Esophagus muscularis mucosa (tissue), 4 donors: ENCODE data around the gene FBH1. TPM values are rescaled to one million over a fixed set of nuclear protein-coding genes. Genes with fewer than 3 reads are reported as not detected.

Source experiments
- DNase-seq: peaks from one replicate; pipeline ENCODE4 v3.0.0-alpha.2; 2017; ENCODE audit errors: extremely low spot score
- H3K27ac ChIP-seq, 4 donors: fragments of 200-600 bp; sonication (generic); replicated peaks in 1 of 4; 1 replicate in 3 of 4; 2 replicates in 1 of 4; pipeline ENCODE4 v1.5.1; 2016 to 2019; ENCODE audit warnings: mild to moderate bottlenecking in 1 of 4
- H3K27me3 ChIP-seq, 4 donors: fragments of 200-600 bp; sonication (generic); one replicate each; pipeline versions ENCODE4 v1.5.1 to v1.6.0; 2016 to 2019
- H3K36me3 ChIP-seq, 4 donors: fragments of 200-600 bp; sonication (generic); one replicate each; pipeline ENCODE4 v1.5.1; 2016 to 2019
- H3K4me1 ChIP-seq, 4 donors: fragments of 200-600 bp; sonication (generic); one replicate each; pipeline ENCODE4 v1.5.1; 2016 to 2019
- H3K4me3 ChIP-seq, 4 donors: fragments of 200-600 bp; sonication (generic); 1 replicate in 2 of 4; 2 replicates in 2 of 4; pipeline ENCODE4 v1.5.1; 2016 to 2019; ENCODE audit warnings: mild to moderate bottlenecking in 4 of 4, moderate library complexity in 1 of 4
- H3K9me3 ChIP-seq, 4 donors: fragments of 200-600 bp; sonication (generic); 1 replicate in 3 of 4; 2 replicates in 1 of 4; pipeline ENCODE4 v1.5.1; 2016 to 2019
- EP300 ChIP-seq: sonication (generic); formaldehyde crosslinking; IDR thresholded peaks from one replicate; pipeline ENCODE4 v1.6.1; 2017; ENCODE audit warnings: antibody characterized with exemption
- POLR2A ChIP-seq: fragments of 450-650 bp; IDR thresholded peaks from one replicate; pipeline ENCODE4 v1.6.1; 2017; ENCODE audit warnings: antibody characterized with exemption, moderate library complexity, mild to moderate bottlenecking, low read depth
- POLR2AphosphoS5 ChIP-seq, 2 donors: sonication (generic); formaldehyde crosslinking; IDR thresholded peaks; one replicate each; pipeline ENCODE4 v1.6.1; 2017; ENCODE audit warnings: antibody characterized with exemption in 2 of 2
- WGBS: methylation state at CpG from one replicate; pipeline ENCODE4 v1.1.5; 2018; 5-methylcytosine and 5-hydroxymethylcytosine counted together
- intact Hi-C: fragments of 100-400 bp; cut with DNase I; formaldehyde crosslinking; loops from one replicate; pipeline ENCODE4 v1.15.1; 2023
- total RNA-seq, 4 donors: library from RNA; depleted of rRNA; stranded (reverse); fragments of >200 nt; gene quantifications; one replicate each; pipeline versions ENCODE4 v1.1.0 to v1.2.1, GENCODE V29; 2016
- TF ChIP-seq, protein P1 (sequence below), 3 experiments: fragments of 200-600 bp in 2 of 3; fragments of 450-650 bp in 1 of 3; sonication (generic) in 2 of 3; IDR thresholded peaks; one replicate each; pipeline ENCODE4 v1.5.1; 2017 to 2019; ENCODE audit warnings: antibody characterized with exemption in 3 of 3, mild to moderate bottlenecking in 2 of 3, moderate library complexity in 1 of 3

FBH1 gene
- total RNA-seq, 4 donors from 2014 or later, result 90.3 to 93.0 (median 92.3) TPM

DNA sequence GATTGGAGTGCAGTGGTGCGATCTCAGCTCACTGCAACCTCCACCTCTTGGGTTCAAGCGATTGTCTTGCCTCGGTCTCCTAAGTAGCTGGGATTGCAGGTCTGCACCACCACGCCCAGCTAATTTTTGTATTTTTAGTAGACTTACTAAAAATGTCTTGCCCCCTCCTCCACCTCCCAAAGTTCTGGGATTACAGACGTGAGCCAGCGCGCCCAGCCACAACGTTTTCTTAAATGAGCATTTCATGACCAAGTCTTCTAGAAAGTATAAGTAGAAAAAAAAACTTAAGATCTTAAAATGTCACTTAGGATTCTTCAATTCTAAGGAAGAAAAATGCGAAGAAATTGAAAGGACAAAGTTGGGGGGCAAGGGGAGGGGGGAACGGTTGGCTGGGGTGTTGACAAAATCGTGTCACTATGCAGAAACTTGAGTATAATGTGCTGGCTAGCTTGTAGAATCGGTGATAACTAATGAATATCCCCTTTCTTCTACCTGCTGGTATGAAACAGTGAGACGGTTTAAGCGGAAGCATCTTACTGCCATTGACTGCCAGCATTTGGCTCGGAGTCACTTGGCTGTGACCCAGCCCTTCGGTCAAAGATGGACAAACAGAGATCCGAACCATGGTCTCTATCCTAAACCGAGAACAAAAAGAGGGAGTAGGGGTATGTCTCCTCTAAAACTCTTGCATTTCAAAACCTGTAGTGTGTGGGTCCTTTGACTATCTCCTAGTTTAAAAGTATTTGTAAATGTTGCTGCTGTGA is 12.7 kb downstream of the FBH1 start:
- no peaks in the 10 kb centered on the region for H3K27me3 ChIP-seq
- intact Hi-C loops, result no loop called here
- no peak for DNase-seq
- TF ChIP-seq EP300 (no peak), POLR2A (no peak), POLR2AphosphoS5 (IDR thresholded peaks at IDR 0.05) (no peak)
- TF ChIP-seq, protein P1, sequence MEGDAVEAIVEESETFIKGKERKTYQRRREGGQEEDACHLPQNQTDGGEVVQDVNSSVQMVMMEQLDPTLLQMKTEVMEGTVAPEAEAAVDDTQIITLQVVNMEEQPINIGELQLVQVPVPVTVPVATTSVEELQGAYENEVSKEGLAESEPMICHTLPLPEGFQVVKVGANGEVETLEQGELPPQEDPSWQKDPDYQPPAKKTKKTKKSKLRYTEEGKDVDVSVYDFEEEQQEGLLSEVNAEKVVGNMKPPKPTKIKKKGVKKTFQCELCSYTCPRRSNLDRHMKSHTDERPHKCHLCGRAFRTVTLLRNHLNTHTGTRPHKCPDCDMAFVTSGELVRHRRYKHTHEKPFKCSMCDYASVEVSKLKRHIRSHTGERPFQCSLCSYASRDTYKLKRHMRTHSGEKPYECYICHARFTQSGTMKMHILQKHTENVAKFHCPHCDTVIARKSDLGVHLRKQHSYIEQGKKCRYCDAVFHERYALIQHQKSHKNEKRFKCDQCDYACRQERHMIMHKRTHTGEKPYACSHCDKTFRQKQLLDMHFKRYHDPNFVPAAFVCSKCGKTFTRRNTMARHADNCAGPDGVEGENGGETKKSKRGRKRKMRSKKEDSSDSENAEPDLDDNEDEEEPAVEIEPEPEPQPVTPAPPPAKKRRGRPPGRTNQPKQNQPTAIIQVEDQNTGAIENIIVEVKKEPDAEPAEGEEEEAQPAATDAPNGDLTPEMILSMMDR (IDR thresholded peaks at IDR 0.05), result no peak
- H3K36me3 ChIP-seq, result peaks cover 0 to 32% (median 12%) of the 10 kb centered on the region in 4 donors
- peaks cover 0 to 7% (median 3%) of the 10 kb centered on the region in 4 donors for H3K9me3 ChIP-seq
- WGBS, result 93% methylated on average over 18 of the region's 18 CpGs
- H3K4me3 ChIP-seq, result no peak overlapping the region
- no peak overlapping the region for H3K27ac ChIP-seq
- peaks cover 0 to 8% (median 2%) of the 10 kb centered on the region in 4 donors for H3K4me1 ChIP-seq

DNA sequence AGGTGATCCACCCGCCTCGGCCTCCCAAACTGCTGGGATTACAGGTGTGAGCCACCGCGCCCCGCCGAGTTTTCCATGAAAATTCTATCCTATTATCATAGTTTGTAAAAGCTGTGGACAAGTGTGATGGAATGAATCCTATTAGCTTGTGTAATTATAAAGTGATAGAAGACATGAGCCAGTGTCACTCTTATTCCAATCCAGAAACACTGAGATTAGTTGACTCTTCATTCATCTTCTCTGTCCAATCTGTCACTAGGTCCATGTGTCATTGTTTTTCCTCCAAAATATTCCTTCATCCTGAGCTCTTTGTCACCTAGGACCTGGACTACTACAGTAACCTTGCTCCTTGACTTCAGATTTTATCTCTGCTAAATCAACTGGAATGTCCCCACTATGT is 13.5 kb downstream of the FBH1 start:
- DNase-seq, result no peak
- TF ChIP-seq POLR2AphosphoS5 (IDR thresholded peaks at IDR 0.05) (no peak), POLR2A (no peak), EP300 (no peak)
- TF ChIP-seq, protein P1 (IDR thresholded peaks at IDR 0.05), result no peak
- Histone ChIP-seq H3K4me3 (no peak overlapping the region), H3K27ac (no peak overlapping the region), H3K27me3 (no peaks in the 10 kb centered on the region), H3K36me3 (peaks cover 0 to 28% (median 13%) of the 10 kb centered on the region in 4 donors), H3K4me1 (peaks cover 0 to 8% (median 2%) of the 10 kb centered on the region in 4 donors), H3K9me3 (no peaks in the 10 kb centered on the region)
- intact Hi-C loops, result no loop called here
- WGBS, result 100% methylated on average over 6 of the region's 6 CpGs

DNA sequence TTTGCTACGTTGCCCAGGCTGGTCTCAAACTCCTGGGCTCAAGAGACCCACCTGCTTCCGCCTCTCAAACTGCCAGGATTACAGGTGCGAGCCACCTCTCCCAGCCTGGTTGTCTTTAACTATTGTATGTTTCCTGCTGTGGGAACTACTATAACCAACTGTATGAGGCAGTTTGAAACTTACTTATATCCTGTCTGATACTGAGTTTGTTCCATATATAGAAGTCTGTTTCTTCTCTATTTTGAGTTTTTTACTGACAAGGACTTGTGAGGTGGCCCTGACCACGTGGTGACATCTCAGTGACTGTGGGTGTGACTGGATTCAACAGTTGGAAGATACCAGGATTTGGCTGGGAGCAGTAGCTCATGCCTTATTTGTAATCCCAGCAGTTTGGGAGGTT is 14.2 kb downstream of the FBH1 start:
- Histone ChIP-seq H3K4me3 (no peak overlapping the region), H3K27me3 (no peaks in the 10 kb centered on the region), H3K27ac (no peak overlapping the region), H3K9me3 (no peaks in the 10 kb centered on the region), H3K4me1 (peaks cover 0 to 8% (median 2%) of the 10 kb centered on the region in 4 donors), H3K36me3 (peaks cover 6 to 34% (median 19%) of the 10 kb centered on the region in 4 donors)
- DNase-seq, result no peak
- WGBS, result 74% methylated on average over 4 of the region's 4 CpGs
- TF ChIP-seq POLR2A (no peak), POLR2AphosphoS5 (IDR thresholded peaks at IDR 0.05) (no peak), EP300 (no peak)
- TF ChIP-seq, protein P1 (IDR thresholded peaks at IDR 0.05), result no peak
- intact Hi-C loops, result no loop called here

DNA sequence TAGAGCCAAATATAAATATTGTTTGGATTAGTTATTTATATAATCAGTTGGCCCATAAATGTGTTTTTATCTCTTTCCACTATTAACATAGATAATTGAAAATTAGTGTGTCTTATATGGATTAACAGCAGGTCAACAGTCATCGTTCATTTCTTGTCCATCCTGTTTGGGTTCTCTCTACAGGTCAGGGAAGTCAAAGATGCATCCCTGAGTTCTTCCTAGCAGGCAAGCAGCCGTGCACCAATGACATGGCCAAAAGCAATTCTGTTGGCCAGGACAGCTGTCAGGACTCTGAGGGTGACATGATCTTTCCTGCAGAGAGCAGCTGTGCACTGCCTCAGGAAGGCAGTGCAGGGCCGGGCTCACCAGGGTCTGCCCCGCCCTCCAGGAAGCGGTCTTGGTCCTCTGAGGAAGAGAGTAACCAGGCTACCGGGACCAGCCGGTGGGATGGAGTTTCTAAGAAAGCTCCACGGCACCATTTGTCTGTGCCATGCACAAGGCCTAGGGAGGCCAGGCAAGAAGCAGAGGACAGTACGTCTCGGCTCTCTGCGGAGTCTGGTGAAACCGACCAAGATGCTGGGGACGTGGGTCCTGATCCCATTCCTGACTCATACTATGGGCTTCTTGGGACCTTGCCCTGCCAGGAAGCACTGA is 15.9 kb downstream of the FBH1 start:
- 74% methylated on average over 12 of the region's 13 CpGs for WGBS
- Histone ChIP-seq H3K27ac (no peak overlapping the region), H3K9me3 (no peaks in the 10 kb centered on the region), H3K27me3 (no peaks in the 10 kb centered on the region), H3K4me3 (no peak overlapping the region), H3K36me3 (peaks cover 24 to 52% (median 37%) of the 10 kb centered on the region in 4 donors), H3K4me1 (peaks cover 0 to 8% (median 5%) of the 10 kb centered on the region in 4 donors)
- intact Hi-C loops, result no loop called here
- TF ChIP-seq, protein P1 (IDR thresholded peaks at IDR 0.05), result no peak
- TF ChIP-seq POLR2A (no peak), POLR2AphosphoS5 (IDR thresholded peaks at IDR 0.05) (no peak), EP300 (no peak)
- no peak for DNase-seq
